SIG-M5 treated with dmso at 0.1 percent for 504 hours (cell line): ENCODE measurements around the gene PRELP.
"Not testable (repeated sequence)": the region's sequence is repeated elsewhere in the genome, so short reads cannot be mapped to it uniquely, and the experiment has no call there.

Experiments used
- DNase-seq: peaks from one replicate; lab custom pipeline; 2025; ENCODE audit not compliant: unreplicated experiment; lab: John Stamatoyannopoulos, UW

The PRELP gene

DNA sequence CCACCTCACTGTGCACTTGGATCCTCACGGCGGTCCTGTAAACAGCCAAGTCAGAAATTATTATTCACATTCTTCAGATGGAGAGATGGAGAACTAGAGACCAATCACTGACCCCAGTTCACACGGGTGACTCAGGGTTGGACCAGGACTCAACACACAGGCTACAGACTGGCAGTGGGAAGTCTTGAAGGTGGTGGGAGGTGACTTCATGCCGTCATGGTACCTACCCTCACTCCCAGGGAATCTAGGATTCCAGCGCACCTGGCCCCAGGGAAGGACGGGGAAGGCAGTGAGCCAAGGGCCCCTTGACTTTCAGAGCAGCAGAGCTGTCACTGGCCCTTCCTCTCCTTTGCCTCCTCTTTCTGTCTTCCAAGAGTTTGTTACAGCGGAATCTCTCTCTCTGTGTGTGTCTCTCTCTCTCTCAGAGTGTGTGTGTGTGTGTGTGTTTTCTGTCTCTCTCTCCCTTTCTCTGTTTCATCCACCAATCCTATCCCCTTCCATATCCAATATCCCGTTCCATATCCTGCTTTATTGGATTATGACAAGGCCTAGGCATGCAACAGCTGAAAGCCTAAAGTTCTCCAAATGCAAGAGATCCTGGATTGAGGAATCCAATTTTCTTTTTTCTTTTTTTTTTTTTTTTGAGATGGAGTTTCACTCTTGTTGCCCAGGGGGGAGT is 30.1 kb downstream of the PRELP start:
- no peak for DNase-seq

- no peak for DNase-seq
Observed at GRCh38 chr1:203506858-203507626, 31.4 kb downstream of the PRELP start.

GRCh38 chr1:203507759-203508158 is 32.2 kb downstream of the PRELP start:
- DNase-seq = no peak

DNA sequence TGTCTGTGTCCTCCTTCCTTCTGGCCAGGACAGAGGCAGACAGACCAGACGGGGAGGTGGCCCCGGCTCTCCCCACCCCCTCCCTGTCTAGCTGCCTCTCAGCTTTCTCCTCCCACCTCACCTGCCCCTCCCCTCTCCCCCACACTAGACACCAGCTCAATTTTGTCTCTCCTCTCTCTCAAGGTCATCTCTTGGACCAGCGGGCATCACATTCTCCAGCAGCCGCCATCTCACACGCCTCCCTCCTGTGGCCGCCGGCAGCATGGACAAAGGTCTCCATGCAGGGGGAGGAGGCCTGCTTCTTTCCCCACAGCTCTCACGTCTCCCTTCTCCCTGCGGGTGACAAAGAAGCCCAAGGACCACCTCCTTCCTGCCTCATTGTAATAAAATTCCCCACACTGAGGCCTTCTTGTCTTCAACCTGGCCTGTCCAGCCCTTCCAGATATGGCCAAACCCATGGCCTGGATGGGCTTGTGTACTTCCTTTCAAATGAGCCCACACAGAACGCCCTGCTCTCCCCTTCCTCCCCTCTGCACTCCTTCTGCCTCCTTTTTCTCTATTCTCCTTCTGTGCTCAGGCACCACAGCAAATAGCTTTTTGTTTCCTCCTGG is 33.0 kb downstream of the PRELP start:
- no peak for DNase-seq

DNA sequence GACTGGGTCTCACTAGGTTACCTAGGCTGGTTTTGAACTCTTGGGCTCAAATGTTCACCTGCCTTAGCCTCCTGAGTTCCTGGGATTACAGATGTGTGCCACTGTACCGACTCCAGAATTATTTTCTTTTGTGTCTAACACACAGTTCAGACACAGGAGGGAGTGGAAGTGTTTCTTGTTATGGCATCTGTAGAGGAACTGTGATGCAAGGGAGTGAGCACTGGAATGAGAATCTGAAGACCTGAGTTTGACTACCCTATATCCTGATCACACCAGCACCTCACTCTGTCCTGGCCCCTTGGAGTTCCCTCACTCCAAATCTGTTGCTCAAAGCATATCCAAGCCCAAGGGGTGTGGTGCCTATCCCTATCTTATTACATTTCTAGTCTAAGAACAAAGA is 33.5 kb downstream of the PRELP start:
- DNase-seq = no peak

DNA sequence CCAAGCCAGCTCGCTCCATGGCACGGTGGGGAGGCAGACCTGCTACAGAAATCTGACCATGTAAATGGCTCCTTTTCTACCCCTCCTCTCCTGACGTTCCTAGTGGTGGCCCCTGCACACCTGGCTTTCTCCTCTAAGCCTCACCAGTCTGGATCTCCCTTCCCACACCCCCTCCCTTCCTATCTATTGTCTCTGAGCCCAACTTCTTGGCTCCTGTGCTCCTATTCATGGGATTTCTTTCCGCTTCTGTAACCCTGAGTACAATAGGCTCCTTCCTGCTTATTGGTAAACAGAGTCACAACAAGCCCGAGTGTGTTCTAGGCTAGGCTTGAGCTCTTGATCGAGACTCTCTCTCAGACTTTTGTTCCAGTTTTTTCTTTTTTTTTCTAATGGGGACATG is 35.9 kb downstream of the PRELP start:
- DNase-seq = no peak

- no peak for DNase-seq
Observed at GRCh38 chr1:203511930-203512329, 36.3 kb downstream of the PRELP start.

DNA sequence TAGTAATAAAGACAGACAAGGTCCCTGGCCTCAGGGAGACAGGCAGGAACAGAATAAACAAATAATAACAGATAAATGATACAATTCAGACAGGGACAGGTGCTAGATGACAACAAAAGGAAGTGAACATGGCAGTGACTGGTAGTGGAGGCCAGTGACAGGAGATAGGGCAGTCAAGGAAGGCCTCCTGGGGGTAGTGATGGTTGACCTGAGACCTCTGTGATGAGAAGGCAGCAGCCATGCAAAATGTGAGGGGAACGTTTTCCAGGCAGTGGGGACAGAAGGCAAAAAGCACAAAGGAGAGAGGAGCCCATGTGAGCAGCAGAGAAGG is 36.9 kb downstream of the PRELP start:
- DNase-seq = no peak

DNA sequence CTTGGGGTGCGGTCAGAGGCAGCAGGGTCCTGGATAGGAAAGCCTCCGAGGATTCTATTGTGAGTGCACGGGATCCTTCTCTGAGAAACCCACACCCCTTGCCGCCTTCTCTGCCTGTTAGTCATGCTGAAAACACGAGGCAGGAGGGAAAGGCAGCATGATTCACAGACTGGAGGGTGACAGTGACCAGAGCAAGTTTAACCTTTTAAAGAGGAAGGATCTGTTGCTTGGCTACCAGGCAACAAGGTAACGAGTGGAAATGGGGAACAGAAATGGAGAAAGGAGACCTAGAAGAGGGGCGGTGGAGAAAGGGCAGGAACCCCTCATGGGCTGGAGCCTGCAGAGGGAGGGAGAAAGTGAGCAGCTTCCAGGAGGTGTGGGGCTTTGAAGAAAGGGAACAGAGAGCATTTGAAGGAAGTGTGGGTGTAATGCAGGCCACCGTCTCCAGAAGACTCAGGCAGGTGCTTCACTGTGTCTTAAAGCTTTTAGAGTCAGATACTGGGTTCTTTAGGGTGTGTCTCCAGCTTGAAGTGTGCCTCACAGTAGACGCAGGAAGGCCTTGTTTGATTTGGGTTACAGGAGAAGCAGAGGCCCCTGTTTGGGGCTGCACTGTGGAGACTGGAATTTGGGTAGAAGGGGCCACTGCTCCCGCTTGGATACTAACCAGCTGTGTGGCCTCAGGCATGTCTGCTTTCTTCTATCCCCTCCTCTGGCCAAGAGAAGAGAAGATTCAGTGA is 37.4 kb downstream of the PRELP start:
- DNase-seq = peak; percentile 94

DNA sequence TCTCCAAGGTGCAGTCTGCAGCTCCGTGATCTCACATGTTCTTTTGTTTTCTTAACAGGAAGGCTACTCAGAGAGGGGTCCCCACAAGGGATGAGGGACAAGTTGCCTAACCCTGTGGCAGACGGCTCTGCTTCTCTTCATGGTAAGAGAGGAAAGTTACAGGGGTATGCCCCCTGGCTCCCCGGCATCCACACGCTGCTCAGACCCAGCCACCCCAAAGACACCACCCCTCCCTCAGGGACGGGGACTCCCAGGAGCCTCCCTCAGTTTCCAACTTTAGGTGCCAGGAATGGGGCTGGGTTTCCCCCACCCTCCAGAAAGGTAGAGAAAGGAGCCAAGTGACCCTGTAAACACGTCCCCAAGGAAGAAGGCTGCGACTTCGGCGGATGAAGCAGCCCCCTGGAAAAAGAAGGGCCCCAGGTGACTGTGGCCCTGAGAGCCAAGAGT is 38.0 kb downstream of the PRELP start:
- DNase-seq = no peak

- DNase-seq = no peak
Observed at GRCh38 chr1:203516184-203516583, 40.6 kb downstream of the PRELP start.

GRCh38 chr1:203516906-203517305 is 41.3 kb downstream of the PRELP start:
- DNase-seq = no peak

- DNase-seq = no peak
Observed at GRCh38 chr1:203517426-203518110, 42.0 kb downstream of the PRELP start.

DNA sequence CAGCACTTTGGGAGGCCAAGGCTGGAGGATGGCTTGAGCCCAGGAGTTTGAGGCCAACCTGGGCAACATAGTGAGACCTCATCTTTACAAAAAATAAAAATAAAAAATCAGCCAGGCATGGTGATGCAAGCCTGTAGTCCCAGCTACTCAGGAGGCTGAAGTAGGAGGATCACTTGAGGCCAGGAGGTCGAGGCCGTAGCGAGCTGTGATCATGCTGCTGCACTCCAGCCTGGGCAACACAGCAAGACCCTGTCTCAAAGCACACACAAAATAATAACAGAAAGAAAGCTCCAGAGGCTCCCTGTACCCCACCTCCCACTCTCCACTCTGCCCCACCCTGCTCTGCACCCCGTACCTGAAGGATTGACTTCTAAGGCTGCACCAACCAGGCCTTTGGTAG is 42.5 kb downstream of the PRELP start:
- not testable (repeated sequence) for DNase-seq

DNA sequence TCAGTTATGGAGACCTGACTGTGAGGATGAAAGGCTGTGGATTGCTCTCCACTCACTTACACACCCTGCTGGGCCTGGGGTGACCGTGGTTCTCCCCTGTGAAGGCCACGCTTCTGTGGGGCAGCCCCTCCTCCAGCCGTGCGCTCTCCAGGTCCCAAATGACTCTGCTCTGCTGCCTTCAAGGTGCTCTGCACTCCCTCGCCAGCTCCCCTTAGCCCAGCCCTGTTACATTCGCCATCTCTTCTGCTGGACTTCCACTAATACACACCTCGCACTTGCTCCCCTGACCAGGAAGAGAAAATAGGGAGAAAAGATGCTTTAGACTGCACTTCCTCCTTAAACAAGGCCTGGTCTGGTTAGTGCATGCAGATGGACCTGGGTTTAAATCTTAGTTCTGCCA is 42.9 kb downstream of the PRELP start:
- no peak for DNase-seq

DNA sequence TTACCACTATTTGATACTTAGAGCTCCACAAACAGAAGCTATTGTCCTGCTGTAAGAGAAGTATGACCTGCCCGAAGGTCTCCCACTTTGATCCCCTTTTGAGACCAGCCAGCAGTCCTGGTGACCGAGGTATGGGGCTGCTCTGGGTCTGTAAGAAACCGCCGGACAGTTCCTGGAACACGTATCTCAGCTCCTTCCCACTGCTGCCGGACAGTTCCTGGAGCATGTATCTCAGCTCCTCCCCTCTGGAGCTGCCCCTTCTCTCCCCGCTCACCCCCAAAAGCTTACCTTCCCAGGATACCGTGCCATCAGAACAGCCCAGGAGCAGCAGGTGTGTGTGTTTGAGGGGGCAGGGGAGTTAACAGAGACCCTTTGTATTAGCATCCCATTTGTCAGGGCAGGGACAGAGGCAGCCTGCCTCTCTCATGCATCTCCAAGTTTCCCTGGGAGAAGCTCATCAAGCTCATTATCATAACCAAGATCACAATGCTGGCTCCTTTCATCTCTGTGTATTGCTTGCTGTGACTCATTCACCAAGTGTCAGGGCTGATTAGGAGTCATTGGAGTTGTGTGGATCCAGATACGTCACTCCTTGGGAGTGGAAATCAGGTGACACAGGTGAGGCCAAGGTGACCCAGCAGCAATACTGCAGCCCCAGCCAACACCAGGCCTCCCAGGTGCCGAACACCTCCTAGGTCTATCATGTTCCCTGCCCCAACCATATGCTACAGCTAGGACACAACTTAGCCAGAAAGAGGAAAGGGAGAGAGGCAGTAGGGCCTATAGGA is 43.6 kb downstream of the PRELP start:
- DNase-seq = no peak

GRCh38 chr1:203519896-203520295 is 44.3 kb downstream of the PRELP start:
- no peak for DNase-seq

- DNase-seq = no peak
Observed at GRCh38 chr1:203520315-203520714, 44.7 kb downstream of the PRELP start.

DNA sequence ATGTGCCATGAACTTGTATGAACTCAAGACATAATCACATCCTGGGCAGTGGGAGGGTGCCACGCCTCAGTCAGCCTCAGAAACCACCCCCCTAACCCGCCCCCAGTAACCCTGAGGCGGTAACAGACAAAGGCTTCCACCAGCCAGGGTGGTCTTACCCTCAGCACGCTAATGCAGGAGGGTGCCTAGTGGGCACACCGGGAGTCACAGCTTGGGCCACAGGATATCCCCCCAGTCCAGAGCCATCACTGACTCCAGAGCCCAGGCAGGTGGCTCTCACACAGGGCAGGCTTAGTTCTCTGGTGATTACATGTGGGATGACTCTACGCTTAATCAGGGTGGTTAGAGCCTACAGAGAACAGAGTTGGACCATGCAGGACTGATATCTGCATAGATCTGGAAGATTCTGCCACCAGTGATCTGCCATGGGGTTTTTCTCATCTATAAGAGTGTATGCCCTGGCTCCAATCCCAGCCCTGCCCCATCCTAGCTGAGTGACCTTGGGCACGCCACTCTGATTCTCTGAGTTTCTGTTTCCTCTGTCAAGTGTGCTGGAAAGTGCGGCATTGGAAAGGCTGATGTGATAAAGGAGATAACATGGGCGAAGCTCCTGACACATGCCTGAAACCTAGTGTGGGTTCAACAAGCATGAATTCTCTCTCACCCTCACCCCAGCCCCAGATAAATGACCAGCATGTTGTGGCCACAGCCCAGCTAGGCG is 45.6 kb downstream of the PRELP start:
- no peak for DNase-seq

DNA sequence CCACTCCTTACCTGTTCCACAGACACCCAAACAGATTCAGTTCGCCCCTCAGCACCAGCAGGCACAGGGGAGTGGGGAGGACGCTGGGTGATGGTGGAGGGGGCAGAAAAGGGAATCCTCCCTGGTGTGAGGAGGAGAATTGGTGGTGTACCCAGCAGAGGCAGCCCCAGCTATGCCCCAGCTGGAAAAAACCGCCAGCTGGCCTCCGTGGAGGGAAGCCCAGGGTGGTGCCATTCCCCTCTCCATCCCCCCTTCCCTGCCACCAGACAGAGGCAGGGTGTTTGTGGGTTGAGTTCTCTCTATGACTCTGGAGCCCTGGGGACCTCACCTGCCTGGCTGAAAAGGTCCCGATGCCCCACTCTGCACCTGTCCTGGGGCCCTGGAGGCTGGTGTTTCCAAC is 46.2 kb downstream of the PRELP start:
- DNase-seq = no peak
